ENCODE data around the gene NRBP1. TPM values are rescaled to one million over a fixed set of nuclear protein-coding genes. Genes with fewer than 3 reads are reported as not detected.

The NRBP1 gene
- total RNA-seq, 1 donor: 118 TPM

GRCh38 chr2:27451095-27451494 is 22.7 kb downstream of the NRBP1 start:
- no peak for TF ChIP-seq CTCF (IDR thresholded peaks at IDR 0.05; ENCODE audit: insufficient read depth, low read length)
- no peak for DNase-seq (ENCODE audit: low read depth)
- H3K4me3 ChIP-seq (ENCODE audit: low read depth, low read length): no peak overlapping the region

GRCh38 chr2:27453968-27454367 is 25.5 kb downstream of the NRBP1 start:
- no peak for DNase-seq (ENCODE audit: low read depth)
- no peak for TF ChIP-seq CTCF (IDR thresholded peaks at IDR 0.05; ENCODE audit: insufficient read depth, low read length)

GRCh38 chr2:27461118-27461517 is 32.7 kb downstream of the NRBP1 start:
- DNase-seq (ENCODE audit: low read depth): no peak
- no peak for TF ChIP-seq CTCF (IDR thresholded peaks at IDR 0.05; ENCODE audit: insufficient read depth, low read length)
- H3K4me3 ChIP-seq (ENCODE audit: low read depth, low read length): no peak overlapping the region

More at GRCh38 chr2:27453968-27454367, 25.5 kb downstream of the NRBP1 start:
- H3K4me3 ChIP-seq (ENCODE audit: low read depth, low read length): no peak overlapping the region

- no peak for DNase-seq (ENCODE audit: low read depth)
- no peak for TF ChIP-seq CTCF (IDR thresholded peaks at IDR 0.05; ENCODE audit: insufficient read depth, low read length)
- no peak overlapping the region for H3K4me3 ChIP-seq (ENCODE audit: low read depth, low read length)
Measured at GRCh38 chr2:27464443-27464842, 36.0 kb downstream of the NRBP1 start.

DNA sequence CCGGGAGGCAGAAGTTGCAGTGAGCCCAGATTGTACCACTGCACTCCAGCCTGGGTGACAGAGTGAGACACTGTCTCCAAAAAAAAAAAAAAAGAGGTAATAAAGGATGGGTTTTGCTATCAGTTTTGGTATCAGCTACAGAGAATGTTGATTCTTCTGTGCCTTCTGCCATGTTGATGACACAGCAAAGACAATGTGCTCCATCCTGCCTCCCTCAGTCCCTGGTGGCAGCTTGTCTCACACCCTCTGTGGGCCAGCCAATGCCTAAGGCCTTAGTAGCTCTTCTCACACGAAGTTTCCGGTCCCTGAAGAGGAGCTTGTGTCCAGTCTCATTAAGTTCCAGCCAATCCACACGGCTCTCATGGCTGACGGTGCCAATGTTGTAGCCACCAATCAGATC is 43.5 kb downstream of the NRBP1 start:
- H3K4me3 ChIP-seq (ENCODE audit: low read depth, low read length): no peak overlapping the region
- no peak for DNase-seq (ENCODE audit: low read depth)
- no peak for TF ChIP-seq CTCF (IDR thresholded peaks at IDR 0.05; ENCODE audit: insufficient read depth, low read length)

DNA sequence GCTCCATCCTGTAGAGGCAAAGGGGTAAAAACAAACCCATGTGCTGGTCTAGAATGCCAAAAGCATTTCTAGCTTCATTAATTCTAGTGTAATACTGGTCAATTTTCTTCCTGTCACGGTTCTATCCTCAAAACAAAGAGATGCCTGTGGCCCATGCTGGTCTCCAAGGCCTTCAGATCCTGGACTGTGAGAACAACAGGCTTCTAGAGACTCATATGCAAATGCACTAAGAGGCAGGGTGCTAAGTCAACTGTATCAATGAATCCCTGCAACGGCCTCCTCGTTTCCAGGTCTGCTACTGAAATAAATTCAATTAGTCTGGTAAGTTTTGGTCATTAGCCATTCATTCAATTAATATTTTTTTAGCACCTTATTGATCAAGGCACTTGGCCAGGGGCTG is 57.1 kb downstream of the NRBP1 start:
- no peak for DNase-seq (ENCODE audit: low read depth)
- no peak overlapping the region for H3K4me3 ChIP-seq (ENCODE audit: low read depth, low read length)
- TF ChIP-seq CTCF (IDR thresholded peaks at IDR 0.05; ENCODE audit: insufficient read depth, low read length): no peak

GRCh38 chr2:27489118-27489497 is 60.7 kb downstream of the NRBP1 start:
- H3K4me3 ChIP-seq (ENCODE audit: low read depth, low read length): peak overlapping the region; percentile 99
- peak; percentile 38 for DNase-seq (ENCODE audit: low read depth)
- TF ChIP-seq CTCF (IDR thresholded peaks at IDR 0.05; ENCODE audit: insufficient read depth, low read length): peak; percentile 13
